NCI-H446 treated with DMSO at 0.1 percent for 48 hours (cell line): ENCODE measurements around the gene SLC29A1.

Experiments
- DNase-seq: peaks from one replicate; lab custom pipeline; 2025; lab: John Stamatoyannopoulos, UW

Gene SLC29A1

GRCh38 chr6:44237021-44237812, 13.8 kb downstream of the SLC29A1 start:
- DNase-seq = peak; percentile 75

- DNase-seq = no peak
Observed at GRCh38 chr6:44237813-44238433, 14.5 kb downstream of the SLC29A1 start.

GRCh38 chr6:44238687-44239350, 15.4 kb downstream of the SLC29A1 start:
- no peak for DNase-seq

- DNase-seq = no peak
Observed at GRCh38 chr6:44243345-44243744, 19.9 kb downstream of the SLC29A1 start.

- DNase-seq = no peak
Observed at GRCh38 chr6:44245391-44245911, 22.1 kb downstream of the SLC29A1 start.

GRCh38 chr6:44245912-44246662, 22.7 kb downstream of the SLC29A1 start:
- peak; percentile 59 for DNase-seq

GRCh38 chr6:44246663-44247337, 23.4 kb downstream of the SLC29A1 start, which contains the start of gene HSP90AB1:
TSS of gene HSP90AB1 (plus strand) at chr6:44247101. CDS start at chr6:44248630, 1,529 bp downstream.
- DNase-seq = peak; percentile 97

- no peak for DNase-seq
Observed at GRCh38 chr6:44247338-44248302, 24.2 kb downstream of the SLC29A1 start.

- DNase-seq = no peak
Observed at GRCh38 chr6:44248579-44248978, 25.2 kb downstream of the SLC29A1 start.

GRCh38 chr6:44249082-44249748, 25.8 kb downstream of the SLC29A1 start:
- no peak for DNase-seq

- no peak for DNase-seq
Observed at GRCh38 chr6:44250067-44250717, 26.8 kb downstream of the SLC29A1 start.

GRCh38 chr6:44250718-44251123, 27.3 kb downstream of the SLC29A1 start:
- no peak for DNase-seq

GRCh38 chr6:44251576-44252524, 28.5 kb downstream of the SLC29A1 start:
- DNase-seq = no peak

GRCh38 chr6:44253307-44254101, 30.1 kb downstream of the SLC29A1 start:
- no peak for DNase-seq

- DNase-seq = no peak
Observed at GRCh38 chr6:44254191-44255104, 31.1 kb downstream of the SLC29A1 start.
